Thyroid gland (tissue), 4 donors: Measurements from ENCODE around the gene MEIS1.

Source experiments
- POLR2A ChIP-seq, 2 donors: fragments of 450-650 bp; IDR thresholded peaks; one replicate each; pipeline ENCODE4 v1.6.1; 2017; ENCODE audit warnings: antibody characterized with exemption in 2 of 2, mild to moderate bottlenecking in 2 of 2, moderate library complexity in 1 of 2
- TF ChIP-seq, protein P1 (sequence below), 6 experiments: fragments of 200-600 bp in 3 of 6; fragments of 450-650 bp in 3 of 6; sonication (generic) in 3 of 6; IDR thresholded peaks; one replicate each; pipeline ENCODE4 v1.5.1; 2016 to 2019; ENCODE audit warnings: antibody characterized with exemption in 6 of 6, mild to moderate bottlenecking in 2 of 6, inconsistent platforms in 1 of 6, moderate library complexity in 1 of 6

DNA sequence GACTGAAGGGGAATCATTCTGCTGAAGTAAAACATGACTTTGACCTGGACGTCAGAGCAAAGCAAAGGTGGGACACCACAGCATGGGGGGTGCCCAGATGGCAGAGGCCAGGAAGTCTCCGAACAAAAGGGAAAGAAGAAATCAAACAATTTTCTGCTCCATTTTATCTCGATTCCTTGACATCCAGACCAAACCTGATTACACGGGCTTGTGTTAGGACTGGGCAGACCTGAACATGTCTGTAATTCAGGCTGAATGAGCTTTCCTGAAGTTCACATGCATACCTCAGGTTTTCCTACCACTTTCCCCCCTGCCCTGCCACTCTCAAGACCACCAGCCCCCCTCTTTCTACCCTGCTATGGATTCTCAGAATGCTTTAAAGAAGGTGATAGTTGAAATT is 44.8 kb upstream of the MEIS1 start:
- TF ChIP-seq, protein P1, sequence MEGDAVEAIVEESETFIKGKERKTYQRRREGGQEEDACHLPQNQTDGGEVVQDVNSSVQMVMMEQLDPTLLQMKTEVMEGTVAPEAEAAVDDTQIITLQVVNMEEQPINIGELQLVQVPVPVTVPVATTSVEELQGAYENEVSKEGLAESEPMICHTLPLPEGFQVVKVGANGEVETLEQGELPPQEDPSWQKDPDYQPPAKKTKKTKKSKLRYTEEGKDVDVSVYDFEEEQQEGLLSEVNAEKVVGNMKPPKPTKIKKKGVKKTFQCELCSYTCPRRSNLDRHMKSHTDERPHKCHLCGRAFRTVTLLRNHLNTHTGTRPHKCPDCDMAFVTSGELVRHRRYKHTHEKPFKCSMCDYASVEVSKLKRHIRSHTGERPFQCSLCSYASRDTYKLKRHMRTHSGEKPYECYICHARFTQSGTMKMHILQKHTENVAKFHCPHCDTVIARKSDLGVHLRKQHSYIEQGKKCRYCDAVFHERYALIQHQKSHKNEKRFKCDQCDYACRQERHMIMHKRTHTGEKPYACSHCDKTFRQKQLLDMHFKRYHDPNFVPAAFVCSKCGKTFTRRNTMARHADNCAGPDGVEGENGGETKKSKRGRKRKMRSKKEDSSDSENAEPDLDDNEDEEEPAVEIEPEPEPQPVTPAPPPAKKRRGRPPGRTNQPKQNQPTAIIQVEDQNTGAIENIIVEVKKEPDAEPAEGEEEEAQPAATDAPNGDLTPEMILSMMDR (IDR thresholded peaks at IDR 0.05) = no peak
- TF ChIP-seq POLR2A (IDR thresholded peaks at IDR 0.05) = no peak
